GF-D8 (cell line): Measurements from ENCODE around the gene CDR2L.
A peak's percentile ranks its signal among the peaks of the same experiment; 100 is the strongest.
"Not testable (repeated sequence)": the region's sequence is repeated elsewhere in the genome, so short reads cannot be mapped to it uniquely, and the experiment has no call there.

Source experiments
- DNase-seq: peaks from one replicate; lab custom pipeline; 2025; lab: John Stamatoyannopoulos, UW

Gene CDR2L

DNA sequence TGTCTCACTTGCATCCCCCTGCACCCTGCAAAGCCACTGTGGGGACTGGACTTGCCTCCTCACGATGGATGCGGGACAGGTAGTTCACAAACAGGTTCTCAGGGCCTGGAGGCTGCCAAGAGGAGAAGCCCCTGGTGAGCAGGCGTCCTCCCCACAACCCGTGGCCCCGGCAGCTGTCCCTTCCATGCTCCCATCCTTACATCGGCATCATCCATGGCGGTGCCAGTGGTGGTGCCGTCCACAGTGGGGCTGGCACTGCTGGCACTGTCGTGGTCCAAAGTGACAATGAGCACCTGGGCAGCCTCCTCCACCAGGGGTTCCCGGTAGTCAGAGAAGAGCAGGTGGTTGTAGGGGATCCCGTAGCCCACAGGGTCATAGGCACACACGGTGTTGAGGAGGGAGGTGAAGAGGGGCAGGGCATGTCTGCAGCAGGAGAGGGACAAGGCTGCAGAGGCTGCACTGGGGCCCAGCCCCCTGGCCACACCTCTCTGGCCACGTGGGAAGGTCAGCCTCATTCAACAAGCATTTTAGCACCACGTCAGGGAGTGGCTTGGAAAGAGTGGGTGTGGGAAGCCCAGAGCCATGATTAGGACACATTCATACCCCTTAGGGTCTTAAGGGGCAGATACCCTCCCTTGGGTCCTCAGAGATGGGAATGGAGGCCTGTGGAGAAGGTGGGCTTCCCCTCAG lies 27.5 kb upstream of the CDR2L start:
- no peak for DNase-seq

DNA sequence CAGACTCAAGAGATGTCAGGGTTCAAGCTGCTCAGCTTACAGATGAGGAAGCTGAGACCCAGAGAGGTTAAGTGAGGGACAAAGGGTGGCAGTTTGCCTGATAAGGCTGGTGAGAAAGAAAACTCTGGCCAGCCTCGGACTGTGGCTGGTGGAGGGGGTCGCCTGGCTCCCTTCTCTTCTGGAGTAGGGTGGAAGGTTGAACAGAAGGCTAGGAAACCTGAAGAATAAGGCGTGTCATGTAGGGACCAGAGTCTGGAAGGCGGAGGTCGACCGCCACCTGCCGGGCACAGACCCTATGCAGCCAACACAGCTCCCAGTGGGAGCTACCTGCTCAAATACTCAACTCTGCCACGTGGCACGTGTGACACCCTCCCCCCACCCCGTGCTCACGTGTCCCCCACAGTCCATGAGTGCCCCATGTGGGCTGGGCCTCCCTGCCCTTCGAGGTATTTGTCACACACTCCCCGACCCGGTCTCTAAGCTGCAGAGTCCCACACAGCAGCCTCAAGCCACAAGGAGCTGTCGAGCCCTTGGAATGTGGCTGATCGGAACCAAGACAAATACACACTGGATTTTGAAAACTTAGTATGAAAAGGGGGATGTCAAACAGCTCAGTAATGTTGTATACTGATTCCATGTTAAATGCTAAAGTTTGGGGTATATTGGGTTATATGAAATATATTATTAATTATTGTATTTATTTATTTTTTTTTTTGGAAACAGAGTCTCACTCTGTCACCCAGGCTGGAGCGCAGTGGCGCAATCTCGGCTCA lies 26.7 kb upstream of the CDR2L start:
- DNase-seq = peak; percentile 52

DNA sequence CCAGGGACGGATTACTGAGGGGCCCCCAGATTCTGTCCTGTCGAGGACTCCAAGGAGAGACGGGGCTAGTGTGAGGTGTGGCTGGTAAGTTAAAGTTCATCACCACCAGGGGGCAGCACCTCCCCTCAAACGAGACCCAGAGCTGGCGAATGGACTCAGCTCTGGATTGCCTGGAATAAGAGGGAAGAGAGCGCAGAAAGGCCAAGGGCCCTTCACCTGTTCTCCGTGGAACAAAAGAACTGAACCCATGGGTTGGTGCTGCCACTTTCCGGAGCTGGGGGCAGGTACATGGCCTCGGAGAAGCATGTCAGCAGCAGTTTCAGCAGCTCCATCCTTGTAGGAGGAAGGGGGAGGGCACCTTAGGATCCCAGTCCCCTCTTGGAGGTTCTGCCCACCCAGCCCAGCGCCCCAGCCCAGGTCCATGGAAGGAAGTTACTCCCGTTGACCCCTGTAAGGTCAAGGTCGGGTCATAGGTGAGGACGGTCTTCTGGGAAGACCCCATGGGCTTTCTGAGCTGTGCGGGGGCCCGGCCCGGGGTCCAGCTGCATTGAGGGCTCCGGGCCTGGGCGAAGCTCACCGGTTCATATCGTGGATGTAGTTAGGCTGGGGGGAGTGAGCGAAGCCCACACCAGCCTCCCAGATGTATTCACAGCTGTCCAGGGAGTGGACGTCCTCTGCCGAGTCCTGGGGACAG lies 25.6 kb upstream of the CDR2L start:
- peak; percentile 35 for DNase-seq

DNA sequence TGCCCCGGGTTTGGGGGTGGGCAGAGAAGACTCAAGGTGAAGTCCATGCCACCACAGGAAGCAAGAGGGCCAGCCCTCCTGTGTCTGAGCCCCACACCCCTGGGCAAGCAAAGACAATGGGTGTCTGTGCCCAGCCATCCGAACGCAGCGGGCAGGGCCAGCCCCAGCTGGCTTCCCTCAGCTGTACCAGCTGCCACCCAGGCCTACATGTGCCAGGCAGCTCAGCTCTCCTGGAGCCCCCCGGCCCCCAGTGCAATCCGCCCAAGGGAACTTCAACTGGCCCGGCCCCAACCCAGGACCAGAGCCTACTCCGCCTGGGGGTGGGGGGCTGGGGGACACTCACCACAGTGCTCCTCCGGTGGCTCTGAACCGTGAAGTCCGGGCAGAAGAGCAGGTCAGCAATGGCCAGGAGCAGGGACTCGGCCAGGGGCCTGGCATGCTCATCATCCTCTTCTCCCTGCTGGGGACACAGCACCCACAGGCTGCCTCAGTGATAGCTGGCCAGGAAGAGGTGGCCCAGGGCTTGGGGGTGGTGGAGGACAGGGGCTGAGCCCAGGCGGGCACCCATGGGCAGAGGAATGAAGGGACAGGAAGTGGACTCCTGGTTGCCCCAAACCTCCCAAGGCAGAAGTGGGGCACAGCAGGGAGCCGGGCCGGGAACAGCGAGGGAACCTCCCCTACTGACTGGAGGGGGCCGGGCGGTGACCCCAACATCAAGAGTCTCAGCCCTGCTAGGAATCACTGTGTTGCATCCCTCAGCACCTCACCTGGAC lies 24.6 kb upstream of the CDR2L start:
- DNase-seq = no peak

DNA sequence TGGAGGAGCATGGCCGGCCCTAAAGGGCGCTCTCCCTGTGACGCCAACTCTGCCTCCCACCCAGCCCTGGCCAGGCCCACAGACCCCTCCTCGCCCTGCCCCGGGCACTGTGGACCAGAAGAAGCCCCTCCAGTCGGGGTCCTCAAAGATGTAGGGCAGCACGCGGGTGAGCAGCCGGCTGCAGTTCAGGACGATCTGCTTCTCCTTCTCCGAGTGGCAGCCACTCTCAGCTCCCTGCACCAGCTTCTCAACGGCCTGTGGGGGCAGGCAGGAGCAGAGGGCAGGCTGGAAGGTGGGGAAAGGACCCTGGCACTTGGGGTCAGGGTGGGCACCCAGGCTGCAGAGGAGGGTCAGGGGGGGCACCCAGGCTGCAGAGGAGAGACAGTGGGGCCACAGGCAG lies 23.8 kb upstream of the CDR2L start:
- no peak for DNase-seq

DNA sequence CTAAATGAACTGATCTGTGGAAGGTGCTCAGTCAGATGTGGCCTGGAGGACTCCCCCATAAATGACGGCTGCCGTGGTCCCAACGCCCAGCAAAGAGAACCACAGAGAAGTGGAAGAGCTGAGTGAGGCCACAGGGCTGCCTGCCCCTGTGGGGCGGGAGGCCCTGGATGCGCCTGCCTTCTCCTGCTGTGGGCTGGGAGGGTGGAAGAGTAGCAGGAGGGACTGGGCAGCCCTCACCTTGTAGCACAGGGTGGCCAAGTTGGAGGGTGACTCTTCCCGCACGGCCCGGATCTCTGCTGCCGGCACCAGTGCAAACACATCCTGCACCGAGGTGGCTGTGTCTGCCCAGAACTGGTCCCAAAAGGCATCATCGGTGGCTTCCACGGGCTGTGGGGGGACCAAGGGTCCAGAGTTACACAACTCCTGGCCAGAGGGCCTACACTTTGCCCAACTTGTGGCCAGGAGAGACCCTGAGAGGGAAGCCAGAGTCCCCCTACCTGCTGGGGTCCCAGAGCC lies 23.1 kb upstream of the CDR2L start:
- DNase-seq = no peak

DNA sequence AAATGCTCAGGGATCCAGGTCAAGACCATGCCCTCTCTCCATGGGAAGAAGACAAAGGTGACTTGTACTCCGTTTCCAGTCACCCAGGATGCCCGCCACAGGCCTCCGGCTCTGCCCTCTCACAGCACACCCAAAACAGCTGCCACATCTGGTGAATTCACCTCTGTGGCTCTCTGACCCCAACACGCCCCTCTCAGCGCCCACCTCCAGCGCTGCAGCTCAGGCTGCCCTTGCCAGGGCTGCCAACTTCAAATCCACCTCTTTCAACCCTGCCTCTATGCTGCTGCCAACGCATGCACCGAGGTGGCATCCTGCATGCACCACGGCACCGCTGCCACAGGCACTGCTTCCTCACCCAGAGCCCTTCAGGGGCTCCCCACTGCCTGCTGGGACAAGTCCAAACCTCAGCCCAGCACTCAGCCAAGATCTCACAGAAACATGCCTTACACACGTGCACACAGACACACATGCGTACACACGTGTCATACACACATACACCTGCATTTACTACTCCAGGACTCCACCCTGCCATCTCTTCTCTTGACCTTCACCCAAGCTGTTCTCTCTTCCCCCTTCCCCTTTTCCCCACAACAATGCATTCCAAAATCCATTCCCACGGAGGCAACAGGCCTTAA lies 22.3 kb upstream of the CDR2L start:
- DNase-seq = no peak

DNA sequence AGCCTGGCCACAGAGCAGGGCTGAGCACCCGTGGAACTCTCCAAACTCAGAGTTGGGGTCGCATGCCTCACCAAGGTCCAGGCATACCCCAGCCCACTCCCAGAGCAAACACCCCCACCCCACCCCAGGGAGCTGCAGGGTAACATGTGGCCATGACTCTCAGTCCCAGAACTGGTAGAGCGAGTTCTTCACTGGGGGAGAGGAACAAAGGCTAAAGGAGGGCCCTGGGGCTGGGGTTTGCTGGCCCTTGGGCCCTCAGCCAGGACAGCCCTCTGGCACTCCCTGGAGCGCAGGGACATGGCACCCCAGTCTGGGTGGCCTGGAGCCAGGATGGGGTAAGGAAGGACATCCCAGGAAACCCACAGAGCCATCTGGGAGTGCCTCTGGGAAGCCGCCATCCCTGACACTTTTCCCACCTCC lies 19.1 kb upstream of the CDR2L start:
- no peak for DNase-seq

DNA sequence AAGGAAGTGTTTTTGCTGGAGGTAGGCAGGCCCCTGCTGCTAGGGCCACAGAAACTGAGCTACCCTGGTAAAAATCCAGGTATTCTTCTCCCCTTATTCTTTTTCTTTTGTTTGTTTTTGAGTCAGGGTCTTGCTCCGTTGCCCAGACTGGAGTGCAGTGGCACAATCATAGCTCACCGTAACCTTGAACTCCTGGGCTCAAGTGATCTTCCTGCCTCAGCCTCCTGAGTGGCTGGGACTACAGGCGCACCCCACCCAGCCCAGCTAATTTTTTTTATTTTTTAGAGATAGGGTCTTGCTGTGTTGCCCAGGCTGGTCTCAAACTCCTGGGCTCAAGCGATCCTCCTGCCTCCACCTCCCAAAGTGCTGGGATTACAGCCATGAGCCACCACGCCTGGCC lies 17.9 kb upstream of the CDR2L start:
- DNase-seq = not testable (repeated sequence)

DNA sequence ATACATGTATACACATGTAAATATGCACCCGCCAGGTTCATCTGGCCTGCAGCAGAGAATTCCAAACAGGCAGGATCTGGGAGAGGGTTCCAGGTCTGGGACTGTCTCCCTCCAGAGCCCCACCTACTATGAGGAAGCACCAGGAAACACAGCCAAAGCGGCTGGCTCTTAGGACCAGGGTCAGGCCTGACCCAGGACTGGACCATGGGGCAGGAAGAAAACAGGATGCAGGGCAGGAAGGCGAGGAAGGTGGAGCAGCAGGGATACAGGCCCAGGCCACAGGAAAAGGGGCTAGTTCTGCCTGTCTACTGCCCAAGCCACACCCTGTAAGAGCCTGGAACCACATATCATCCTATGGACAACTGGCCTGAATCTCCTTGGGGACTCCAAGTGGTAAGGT lies 17.0 kb upstream of the CDR2L start:
- DNase-seq = no peak

DNA sequence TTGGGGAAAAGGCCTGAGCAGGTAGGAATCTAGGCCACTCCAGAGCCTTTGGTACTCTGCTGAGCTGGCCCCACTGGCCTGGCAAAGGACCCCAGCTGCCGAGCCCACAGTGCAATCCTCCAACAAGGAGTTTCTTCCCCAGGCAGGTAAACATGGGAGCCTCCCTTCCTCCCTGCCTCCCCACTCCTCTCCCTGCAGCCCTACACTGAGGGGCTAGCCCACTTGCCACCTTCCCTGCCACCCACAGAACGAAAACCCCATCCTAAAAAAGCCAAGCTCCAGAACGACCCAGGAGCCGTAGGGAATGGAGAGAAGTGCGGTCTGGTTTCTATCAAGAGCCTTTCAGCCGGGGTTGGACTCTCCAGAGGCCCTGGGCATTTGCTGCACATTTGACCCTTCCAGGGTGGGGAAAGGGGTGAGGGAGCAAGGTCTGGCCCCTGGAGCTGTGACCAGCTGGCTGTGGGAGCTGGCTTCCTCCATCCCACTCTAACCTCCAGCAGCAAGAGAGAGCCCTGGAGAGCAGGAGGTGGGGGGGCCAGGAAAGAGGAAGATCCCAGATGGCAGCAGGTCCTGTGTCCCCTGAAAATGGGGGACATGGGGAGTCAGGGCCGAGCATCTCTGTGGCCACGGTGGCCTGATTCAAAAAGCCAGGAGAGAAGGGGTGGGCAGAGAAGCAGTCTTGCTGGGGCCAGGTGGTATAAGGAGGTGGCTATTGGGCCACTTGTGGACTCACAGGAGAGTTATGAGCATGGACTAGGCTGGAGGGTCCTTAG lies 16.2 kb upstream of the CDR2L start:
- DNase-seq = no peak

DNA sequence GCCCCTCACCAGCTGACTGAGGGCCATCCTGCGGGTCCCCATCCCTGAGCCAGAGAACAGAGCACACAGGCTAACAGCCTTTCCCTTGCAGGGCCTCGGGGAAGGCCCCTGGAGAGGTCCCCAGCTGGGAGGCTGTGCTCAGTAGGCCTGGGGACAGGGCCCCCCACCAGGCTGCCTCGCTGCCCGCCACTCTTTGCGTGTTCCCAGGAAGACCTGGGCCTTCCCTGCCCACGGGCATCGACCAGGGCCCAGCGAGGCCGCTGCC lies 15.7 kb upstream of the CDR2L start:
- DNase-seq = no peak

DNA sequence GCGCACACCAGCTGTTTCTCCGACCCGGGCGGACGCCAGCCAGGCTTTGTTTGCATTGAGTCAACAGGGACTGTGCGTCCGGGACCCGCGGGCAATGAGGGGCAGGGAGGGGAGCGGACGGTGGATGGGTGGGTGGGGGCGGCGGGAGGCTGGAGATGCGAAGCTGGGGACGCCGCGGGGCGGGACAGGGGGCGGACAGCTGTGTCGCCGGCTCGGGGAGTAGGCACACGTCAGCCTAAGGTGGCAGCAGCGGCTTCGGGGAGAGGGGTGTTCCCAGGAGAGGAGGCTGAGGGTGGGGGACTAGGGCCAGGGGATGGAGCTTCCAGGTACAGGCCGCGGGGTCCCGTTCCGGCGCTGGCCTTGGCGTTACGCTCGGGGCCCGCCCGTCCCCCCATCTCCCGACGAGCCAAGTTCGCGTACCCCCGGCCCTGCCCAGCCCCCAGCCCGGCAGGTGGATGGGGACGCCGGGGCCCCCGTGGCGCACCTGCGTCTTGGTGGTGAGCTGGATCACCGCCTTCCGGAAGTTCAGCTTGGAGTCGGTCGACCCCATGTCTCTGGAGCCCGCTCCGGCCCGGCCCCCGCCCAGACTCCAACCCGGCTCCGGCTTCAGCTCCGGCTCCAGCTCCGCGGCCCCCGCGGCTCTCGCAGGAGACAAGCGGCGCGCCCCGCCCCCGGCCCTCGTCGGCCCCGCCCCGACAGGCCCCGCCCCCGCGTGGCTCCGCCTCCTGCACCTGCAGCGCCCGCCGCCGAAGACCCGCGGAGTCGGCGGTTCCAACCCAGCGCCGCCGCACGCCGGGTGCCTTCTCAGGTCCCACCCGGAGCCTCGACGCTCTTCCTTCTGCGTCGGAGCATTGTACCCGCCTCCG lies 15.1 kb upstream of the CDR2L start, which contains the start of gene HID1:
Gene HID1, minus strand, starts transcription at position 653 of the 866 bp plus-strand sequence. Its CDS starts 103 bp downstream, at position 550.
- DNase-seq = no peak

DNA sequence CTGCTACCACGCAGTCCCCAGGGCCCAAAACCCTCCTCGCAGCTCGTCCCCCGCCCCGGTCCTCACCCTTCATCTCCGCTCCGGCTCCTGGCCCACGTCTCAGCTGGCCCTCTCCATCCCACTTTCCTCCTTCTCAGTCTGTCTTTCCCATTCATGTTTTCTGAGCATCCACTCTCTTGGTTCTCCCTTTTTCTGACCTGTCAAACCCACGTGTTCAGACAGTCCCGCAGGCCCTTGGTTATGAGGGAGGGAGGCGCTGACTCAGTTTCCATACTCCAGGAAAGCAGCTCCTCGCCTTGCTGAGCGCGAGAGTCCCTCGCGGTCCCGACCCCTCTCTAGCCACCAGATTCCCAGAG lies 14.5 kb upstream of the CDR2L start:
- no peak for DNase-seq

DNA sequence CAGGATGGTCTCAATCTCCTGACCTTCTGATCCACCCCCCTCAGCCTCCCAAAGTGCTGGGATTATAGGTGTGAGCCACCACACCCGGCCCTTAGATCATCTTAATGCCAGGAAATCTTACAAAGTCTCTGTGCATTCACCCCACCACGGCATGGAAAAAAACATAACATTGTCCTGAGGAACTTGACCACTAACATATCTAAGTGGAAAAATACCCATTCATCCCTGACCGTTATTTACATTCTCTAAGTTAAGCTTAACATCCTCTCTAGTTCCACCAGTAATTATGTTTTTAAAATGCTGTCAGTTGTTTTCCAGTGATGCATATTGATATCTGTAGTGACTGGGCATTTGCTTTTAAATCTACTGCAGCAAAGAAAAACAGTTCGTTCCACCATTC lies 11.5 kb upstream of the CDR2L start:
- DNase-seq = no peak

DNA sequence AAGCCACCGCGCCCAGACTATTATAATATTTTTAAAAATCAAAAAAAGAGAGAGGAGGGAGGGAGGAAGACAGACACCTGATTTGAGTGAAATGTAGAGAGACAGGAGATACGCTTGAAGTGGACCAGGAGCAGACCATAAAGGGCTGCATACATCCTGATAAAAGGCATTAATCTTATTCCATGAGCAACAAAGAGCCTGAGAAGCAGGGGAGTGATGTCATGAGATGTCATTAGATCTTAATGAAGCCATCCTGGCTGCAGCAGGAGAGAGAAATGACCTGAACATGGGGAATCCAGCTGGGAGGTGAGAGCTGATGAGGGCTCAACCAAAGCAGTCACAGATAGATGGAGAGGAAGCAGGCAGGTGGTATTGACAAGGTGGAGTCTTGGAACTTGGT lies 9.6 kb upstream of the CDR2L start:
- DNase-seq = no peak

DNA sequence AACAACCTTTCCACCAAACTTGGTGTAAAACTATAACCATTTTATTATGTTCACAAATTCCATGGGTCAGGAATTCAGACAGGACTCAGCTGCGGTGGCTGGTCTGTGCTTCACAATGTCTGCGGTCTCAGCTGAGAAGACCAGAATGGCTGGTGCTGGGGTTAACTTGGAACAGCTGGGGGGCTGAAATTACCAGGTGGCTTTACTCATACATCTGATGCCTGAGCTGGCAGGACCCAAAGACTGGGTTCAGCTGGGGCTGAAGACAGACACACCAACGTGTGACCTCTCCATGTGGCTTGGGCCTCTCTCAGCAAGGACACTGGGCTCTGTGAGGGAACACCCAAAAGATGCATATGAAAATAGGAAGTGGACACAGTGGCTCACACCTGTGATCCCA lies 9.2 kb upstream of the CDR2L start:
- no peak for DNase-seq

DNA sequence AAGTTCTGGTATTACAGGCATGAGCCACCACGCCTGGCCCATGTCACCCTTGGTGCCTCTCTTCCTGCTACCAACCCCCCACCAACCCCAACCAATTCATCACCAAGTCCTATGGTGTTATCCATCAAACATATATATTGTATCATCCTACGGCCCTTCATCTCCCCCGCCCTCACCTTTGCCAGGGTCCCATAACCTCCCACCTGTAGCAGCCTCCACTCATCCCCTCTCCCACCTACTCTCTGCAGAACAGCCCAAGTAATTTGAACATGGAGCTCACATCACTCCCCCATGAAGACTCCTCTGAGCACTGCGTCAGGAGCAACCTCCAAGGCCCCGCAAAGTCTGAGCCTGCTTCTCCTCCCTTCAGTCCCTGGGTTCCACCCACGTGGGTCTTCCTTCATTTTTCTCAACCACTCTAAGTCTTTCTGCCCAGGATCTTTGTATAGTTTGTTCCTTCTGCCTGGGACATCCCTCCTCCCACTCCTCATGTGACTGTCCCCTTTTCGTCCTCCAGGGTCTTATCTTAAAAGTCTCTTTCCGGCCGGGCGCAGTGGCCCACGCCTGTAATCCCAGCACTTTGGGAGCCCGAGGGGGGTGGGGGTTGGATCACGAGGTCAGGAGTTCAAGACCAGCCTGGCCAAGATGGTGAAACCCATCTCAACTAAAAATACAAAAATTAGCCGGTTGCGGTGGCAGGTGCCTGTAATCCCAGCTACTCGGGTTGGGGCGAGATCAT lies 7.9 kb upstream of the CDR2L start:
- DNase-seq = no peak

DNA sequence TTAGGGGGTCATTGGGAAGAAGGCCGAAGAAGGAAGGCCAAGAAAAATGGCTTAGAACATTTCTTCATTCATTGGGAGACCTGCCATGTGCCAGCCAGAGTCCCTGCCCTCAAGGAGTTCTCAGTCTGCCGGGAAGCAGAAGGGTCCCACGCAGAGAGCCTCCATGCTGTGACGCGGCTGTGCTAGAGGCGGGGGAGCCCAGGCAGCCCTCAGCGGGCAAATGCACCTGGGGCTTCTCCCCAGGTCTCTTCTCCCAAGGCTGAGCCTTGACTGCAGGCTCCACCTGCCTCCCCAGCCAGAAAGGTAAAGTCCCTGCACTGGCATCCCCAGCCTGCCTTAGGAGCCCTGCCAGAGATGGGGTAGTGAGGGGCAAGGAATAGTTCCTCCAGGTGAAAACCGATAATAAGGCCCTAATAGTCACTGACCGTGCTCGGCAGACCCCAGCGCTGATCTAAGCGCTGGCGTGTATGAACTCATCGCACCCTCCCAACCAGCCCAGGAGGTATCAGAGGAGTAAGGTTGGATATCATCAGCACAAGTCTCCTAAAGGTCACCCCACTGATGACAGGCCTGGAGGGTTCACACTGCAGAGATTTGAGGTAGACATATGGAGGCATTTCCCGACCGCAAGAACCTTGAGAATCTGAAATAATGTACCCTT lies 6.0 kb upstream of the CDR2L start:
- DNase-seq = no peak
